Amniotic stem cell (primary cell): ENCODE measurements around the gene SFMBT2.

Experiments used
- DNase-seq: peaks from one replicate; lab custom pipeline; 2025; lab: John Stamatoyannopoulos, UW

The SFMBT2 gene

DNA sequence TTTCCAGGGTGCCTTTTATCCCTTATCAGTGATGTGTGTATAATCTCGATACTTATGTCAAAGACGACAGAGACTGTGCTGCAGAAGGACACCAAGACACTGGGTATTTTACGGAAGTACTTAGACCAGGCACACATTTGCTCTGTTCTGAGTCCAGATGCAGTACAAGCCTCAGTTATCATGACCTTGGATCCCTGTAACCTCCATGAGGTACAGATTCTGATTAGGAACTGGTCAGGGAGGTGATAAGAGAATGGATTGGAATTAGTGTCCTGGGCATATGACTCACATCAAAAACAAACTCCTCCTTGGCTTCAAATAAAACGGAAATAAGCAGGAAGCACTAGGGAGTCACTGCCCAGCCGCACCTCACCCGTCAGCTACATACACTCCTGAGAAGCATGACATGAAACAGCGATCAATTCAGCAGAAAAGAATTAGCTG, 146.5 kb downstream of the SFMBT2 start:
- DNase-seq = no peak

DNA sequence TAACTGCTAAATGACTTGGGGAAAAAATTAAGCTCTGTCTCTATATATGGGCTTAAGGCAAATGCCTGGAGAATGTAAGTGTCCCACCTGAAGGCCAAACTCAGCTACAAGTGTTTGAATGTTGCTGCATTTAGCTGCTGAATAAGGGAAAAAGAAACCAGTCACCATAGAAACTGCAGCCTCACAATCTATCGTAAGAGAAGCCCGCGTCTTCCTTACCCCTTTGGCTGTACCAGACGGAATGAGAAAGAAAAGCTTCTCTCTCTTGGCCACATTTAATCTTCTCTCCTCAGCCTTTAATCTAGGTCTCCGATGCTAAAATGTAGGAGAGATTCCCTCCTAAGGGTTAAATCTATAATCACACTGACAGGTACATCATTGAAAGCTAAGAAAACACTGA, 147.2 kb downstream of the SFMBT2 start:
- no peak for DNase-seq

DNA sequence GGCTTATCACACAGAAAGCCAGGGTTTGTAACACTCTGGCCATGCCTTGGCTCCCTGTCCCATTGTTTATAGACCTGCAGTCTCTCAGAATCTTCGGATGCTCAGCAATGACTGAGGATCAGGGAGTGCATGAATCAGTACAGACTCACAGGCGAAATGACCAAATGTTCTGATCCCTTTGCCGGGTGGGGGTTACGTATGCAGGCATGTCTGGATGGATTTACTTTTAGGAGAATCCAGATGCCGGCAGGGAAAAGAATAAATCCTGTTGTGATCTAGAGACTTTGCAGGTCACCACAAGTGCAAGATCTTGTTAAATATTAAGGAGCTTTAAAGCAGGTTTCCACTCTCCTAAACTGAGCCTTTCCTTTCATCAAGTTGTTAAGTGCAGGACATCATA, 149.5 kb downstream of the SFMBT2 start:
- no peak for DNase-seq

DNA sequence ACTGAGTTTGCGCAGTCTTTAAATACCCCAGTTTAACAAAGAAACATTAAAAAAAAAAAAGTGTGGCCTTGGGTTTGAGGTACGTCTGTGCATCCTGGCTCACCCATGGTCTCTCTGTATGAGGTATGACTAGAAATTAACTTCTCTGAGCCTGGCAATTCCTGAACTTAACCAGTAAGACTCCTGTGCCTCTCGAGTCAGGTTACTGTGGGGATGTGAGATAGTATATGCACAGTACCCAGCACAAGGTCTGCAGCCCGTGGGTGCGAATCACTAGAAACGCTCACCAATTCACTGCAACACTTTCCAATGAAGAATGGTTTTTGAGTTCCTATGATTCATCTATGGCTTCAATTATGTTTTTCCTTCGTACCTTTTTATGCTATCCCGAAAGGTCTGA, 149.9 kb downstream of the SFMBT2 start:
- no peak for DNase-seq

DNA sequence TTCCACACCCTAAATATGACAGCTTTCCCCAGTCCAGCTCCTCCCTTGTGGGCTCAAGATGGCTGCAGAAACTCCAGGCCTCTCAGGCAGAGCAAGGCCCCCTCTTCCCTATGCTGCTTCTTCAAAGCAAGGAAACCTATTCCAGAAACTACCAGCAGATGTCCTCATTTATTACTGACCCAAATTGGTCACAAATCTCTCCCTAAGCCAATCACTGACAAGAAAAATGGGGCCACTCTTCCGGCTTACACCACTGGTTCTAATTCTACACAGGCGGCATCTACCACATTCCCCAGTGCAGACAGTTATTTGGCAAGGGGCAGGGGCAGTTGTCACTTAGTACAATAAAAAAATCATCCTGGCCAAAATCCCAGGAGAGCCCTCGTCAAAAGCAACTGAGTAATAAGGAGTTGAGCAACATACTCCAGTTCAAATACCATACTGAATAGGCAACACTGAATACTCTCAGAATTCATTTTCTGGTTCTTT, 150.4 kb downstream of the SFMBT2 start:
- no peak for DNase-seq

DNA sequence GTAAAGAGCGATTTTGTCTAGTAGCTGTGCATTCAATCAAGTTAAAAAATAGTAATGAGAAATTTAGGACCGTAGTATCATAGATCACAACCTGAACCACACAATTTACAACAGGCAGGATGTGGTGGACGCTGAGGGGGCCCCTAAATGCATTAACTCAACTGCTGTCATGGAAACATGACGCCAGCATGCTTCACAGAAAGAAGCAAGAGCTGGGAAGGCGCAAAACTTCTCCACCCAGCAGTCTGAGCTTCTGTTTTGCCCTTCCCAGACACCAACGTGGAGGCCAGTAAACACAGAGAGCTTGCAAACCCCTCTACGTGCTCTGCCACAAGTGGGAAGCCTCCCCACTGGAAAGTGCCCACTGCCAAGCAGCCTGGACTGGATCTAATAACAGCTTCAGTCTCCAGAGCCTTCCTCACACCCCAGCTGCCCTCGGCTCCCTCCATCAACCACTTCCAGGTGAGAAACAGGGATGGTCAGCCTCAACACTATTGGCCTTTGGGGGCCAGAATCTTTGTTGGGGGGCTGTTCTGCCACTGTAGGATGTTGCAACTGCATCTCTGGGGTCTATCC, 151.8 kb downstream of the SFMBT2 start:
- DNase-seq = no peak

DNA sequence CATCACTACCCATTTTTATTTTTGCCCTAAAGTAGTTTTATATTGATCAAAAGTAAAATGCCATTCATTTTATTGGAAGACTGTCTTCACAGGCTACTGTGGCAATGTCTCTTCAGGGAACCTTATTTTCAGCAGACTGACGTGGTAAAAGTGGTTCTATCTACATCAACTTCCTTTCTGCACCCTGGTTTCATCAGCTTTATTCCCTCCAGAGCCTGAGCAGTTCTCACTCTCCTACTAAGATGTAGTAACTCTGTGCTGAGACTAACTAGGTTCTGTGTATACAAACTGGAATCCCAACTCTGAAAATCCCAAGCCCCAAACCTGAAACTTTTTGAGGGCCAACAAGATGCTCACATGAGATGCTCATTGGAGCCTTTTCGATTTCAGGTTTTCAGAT, 155.3 kb downstream of the SFMBT2 start:
- DNase-seq = no peak

DNA sequence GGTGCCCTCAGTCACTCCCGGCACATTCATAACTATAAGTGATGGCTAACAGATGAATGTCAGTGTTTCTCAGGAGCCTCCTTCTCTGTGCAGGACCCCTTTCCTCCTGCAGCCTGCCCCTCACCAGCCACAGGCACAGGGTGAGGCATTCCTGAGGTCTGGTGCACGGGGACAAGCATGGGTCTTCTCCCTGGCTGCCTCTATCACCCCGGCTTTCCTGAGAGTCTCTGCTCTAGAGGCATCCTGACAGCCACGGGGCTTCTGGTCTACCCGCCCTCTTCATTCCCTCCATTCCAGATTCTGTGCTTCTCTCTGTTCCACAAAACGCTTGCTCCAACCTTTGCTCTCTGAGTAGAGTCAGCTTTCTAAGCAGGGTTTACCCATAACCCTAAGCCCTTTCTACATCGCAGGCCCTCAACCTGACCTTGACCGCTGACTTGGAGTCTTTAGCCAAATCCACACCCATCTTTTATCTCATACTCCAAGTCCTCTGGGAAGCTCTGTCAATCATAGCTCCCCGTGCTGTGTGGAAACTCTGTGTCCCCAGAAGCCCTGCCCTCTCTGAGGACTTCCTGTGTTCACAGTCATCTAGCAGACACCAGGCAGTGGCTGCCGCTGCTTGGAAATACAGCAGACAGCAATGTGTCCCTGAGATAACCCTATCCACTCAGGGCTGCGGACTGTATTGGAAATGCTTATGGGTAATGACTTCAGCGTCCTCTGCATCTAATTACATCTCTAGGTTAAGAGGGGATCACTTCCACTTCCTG, 159.0 kb downstream of the SFMBT2 start:
- no peak for DNase-seq

DNA sequence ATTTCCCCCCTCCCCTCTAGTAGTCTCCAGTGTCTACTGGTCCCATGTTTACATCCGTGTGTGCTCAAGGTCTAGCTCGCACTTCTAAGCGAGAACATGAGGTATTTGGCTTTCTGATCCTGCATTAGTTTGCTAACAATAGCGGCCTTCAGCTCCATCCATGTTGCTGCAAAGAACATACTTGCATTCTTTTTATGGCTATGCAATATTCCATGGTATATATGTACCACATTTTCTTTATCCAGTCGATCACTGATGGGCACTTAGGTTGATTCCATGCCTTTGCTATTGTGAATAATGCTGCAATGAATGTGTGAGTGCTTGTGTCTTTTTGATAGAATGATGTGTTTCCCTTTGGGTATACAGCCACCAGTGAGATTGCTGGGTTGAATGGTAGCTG, 160.6 kb downstream of the SFMBT2 start:
- no peak for DNase-seq

DNA sequence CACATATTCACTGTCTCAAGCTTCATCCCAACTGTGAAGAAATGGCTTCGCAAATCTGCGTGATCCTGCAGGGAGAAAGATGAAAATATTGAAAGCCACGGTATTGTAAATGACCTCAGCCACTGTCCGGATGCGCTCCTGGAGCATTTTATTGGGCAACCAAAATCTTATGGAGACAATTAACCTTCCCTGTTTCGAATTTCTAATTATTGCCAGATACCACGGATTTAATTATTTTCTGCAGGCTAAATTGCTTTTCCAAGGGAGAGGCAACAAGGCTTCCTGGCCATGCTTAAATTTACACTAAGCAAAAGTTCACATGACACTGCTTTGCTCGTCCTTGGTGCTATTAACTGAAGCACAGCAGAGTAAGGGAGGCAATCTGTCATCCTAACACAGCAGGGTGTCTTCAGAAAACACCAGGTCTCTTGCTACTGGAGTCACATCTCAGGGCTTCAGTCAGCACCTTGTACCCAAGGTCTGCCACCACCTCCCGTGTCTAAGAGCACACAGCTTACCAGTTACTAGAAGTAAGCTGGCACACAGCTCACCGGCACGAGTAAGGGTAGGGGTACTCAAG, 162.2 kb downstream of the SFMBT2 start:
- DNase-seq = no peak

DNA sequence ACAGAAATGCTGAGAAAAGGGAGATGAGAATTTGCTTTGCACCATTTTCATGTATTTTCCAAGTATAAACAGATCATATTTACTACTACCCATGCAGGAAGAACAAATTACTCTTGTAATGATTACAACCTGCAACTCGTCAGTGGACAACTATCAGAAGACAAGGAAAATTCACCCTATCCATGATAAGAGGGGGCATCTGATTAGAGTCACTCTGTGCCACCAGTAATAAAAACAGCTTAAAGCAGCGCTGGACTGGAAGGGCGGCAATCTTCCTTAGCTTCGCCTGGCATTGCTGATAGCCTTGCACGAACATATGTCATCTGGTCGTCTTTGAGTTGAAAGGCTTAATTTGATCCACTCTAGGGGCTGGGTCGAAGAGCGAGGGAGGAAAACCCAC, 162.7 kb downstream of the SFMBT2 start:
- no peak for DNase-seq

DNA sequence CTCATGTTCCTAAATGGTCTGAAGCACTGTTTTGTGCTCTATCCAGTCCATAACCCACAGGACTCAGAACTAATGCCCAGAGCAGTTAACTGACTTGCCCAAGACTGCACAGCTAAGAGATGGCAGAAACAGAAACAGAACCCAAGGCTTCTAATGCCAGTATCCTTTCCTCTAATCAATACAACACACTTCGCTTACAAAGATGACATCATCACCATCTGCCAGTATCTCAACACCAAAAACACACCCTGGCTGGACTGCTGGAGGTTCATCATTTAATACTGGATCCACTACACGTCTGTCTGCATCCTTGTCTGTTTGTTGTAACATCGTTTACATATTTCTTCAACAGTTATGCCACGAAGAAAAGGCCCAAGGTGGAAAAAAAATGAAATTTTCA, 165.3 kb downstream of the SFMBT2 start:
- no peak for DNase-seq

DNA sequence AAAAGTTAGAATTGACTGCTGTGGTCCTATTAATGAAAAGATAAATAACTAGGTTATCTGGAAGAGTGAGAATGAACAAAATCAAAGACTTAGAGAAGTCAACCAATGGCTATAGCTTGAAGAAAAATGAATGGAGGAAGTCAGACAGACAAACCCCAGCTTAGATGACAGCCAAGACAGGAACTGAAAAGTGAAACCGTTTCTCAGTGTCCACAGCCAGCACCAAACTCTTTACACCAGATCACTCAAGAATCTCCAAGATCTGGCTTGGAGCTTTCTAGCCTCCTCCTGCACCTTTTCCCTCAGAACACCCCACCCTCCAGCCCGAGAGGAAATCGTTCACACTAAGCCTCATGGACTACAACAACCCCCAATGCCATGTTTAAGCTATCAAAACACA, 167.0 kb downstream of the SFMBT2 start:
- no peak for DNase-seq

DNA sequence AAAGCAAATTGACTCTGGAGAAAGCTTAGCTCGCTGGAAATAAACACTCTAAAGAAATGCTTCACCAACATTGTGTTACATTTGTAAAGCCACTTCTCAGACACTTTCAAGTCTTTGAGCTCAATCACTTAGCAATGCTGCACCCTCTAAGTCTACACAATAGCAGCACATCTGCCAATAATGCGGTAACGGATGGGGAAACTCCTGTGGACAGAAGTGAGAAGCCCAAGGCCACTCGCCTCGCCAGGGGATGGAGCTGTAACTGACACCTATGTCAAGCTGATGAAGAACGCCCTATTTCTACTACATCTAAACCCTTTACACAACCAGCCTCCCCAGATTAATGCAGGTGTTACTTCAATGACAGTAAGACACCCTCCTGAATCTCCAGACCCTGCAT, 167.7 kb downstream of the SFMBT2 start:
- DNase-seq = no peak

DNA sequence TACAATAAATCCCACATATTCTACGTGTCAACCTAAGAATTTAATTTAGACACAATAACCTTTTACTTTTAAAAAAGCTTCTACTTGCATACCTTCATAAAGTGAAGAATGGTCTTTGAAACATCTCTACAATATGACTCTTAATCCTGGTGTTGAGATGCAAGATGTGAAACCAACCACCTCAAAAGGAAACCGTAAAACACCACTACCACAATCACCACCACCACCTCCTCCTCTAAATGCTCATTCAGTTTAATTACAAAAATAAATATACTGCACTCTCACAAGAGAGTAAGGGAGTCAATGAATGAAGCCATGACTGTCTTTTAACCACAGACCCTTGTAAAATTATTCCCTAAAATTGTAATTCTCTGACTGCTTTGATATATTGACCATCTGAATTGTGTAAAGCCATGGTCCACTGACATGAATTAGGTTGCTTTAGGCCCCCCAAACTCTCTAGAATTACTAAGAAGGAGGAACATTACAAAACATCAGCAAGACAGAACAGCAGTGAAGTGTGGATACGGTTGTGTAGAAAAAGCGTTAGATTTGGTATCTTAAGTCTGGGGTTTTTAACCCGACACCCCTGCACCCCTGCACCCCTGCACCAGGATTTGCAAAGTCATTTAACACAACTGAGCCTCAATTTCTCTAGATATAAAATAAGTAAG, 171.4 kb downstream of the SFMBT2 start:
- no peak for DNase-seq

DNA sequence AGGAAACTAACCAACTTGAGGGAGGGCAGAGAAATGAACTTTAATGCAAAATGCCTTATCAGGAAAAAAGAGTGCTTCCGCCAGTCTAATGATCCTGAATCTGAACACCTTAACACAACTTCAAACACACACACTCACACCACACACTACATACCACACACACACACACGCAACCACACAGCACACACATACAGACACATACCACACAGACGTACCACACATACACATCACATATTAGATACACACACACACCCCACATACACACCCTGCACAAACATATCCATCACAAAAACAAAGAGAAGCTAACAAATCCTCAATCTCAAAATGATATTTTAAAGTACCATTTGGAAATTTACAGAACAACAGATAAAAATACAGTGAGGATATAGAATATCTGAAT, 175.5 kb downstream of the SFMBT2 start:
- no peak for DNase-seq

DNA sequence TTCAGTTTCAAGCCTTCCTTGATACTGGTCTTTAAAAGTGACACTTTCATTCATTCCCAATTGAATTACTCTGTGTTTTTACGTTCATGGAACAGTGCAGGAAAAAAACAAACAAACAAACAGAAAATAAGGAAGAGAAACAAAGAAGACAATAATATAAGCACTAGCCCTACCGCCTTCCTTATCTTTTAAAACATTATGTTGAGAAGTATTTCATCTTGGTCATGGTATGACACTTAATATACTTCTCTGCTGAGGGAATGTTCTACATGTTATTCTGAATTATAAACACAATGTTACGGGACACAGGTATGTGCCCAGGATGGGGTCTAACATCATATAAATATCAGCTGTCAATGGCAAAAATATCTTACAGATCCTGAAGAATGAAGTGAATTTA, 176.7 kb downstream of the SFMBT2 start:
- no peak for DNase-seq

DNA sequence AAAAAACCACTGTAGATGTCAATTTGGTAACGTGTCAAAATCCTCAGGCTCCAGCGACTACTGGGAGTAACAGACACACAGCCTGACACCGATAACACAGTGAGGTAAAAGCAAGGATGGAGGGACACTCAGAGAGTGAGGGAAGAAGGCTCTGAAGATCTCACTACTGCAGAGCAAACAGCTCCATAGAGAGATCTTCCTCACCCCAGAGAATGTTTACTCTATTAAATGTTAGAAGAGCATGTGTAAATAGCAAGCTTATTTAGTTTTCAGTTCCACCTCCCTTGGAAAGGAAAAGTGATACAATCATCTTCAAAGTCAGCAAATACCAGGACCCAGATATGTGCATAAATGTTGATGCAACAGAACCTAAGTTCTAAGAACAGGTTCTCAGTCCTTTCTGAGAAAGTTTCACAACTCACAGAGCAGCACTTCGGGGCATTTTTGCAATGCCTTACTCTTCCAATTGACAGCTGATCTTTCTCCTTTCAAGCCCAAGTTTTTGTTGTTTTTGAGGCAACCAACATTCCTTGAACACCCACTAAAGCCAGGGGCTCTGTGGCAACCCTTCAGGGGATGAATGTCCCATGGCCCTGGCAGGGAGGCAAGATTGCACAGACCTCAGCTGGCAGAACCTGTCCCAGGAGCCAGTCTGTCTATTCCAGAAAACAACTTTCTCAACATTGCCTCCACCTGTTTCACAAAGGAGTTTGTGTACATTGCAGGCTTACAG, 177.4 kb downstream of the SFMBT2 start:
- DNase-seq = no peak

DNA sequence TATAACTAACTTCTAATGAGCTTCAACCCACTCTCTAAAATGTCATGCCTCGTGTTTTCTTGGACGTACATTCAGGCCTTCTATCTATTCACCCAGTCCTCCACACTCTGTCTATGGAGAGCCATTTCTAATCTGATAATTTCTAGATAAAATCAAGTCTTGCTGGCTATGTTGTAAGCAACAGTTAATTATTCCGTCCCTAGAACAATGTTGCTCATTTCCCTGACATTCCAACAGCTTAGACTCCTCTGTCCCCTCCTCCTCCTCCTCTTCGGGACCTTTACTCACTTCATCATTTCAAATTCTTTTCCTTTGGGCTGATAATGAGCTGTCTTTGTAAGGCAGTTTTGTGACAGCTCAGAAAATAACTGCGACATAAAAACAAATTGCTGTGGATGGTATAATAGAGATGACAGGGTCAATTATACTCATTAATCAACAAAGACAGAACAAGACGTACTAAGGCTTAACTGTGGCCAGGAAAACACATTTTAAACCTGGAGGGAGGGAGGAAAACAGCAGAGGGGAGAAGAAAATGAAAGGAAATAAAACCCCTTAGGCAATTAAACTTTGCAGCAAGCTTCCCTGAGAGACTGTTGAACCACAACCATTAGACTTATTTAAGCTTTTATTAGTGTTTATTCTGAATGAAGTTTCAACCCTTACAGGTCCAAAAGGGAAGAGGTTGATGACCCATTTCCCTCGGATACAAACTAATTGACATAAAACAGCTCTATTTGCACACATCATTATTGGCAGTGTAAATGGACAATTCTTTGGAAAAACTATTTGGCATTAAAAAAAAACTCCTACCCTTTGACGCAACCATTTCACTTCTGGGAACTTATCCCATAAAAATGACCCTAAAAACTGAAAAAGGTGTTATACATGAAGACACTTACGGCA, 179.1 kb downstream of the SFMBT2 start:
- no peak for DNase-seq

DNA sequence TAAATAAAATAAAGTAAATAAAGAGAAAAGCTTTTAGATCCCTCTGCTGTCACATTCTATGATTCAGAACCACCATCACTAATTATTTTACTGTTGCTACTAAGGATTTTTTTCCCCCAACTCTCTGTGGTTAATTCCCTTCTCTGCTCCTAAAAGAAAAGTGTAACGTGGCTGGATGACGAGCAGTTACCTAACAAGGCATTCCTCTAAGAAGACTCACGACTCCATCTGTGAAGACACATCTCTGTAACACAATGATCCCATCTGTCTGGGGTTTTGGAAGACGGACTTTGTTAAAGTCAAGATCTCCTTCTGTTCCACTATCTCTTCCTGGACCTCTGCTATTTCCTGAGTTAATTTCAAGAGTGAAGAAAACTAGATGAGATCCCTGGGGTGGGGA, 179.9 kb downstream of the SFMBT2 start:
- no peak for DNase-seq

DNA sequence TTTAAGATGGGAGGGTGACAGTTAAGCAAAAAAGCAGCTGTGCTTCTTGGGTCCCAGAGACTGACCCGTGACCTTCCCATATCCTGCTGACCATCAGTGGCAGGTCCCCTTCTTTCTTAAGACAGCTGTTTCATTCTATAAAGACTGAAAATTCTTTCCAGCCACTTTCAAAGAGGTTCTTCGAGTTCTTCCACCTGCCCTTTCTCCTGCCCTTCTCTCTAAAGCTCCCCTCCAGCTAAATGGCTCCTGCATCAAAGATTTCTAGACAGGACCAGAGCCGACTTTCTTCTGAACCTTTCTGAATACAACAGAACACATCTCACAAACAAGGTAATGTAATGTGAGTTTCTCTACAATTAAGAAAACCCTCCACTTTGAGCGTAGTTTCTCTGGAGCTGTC, 180.8 kb downstream of the SFMBT2 start:
- no peak for DNase-seq
